Suprapubic skin (tissue), 4 donors: Measurements from ENCODE around the gene COL17A1. TPM values are rescaled to one million over a fixed set of nuclear protein-coding genes. Genes with fewer than 3 reads are reported as not detected.

Source experiments
- DNase-seq, 2 donors: peaks; one replicate each; pipeline ENCODE4 v3.0.0-alpha.2; 2019; ENCODE audit warnings: low spot score in 2 of 2
- H3K27ac ChIP-seq: fragments of 200-600 bp; sonication (generic); one replicate; pipeline ENCODE4 v1.5.1; 2019
- H3K27me3 ChIP-seq: fragments of 200-600 bp; sonication (generic); one replicate; pipeline ENCODE4 v1.5.1; 2019
- H3K36me3 ChIP-seq: fragments of 200-600 bp; sonication (generic); one replicate; pipeline ENCODE4 v1.5.1; 2019
- H3K4me1 ChIP-seq: fragments of 200-600 bp; sonication (generic); one replicate; pipeline ENCODE4 v1.5.1; 2019
- H3K4me3 ChIP-seq: fragments of 200-600 bp; sonication (generic); one replicate; pipeline ENCODE4 v1.5.1; 2019; ENCODE audit warnings: mild to moderate bottlenecking
- H3K9me3 ChIP-seq: fragments of 200-600 bp; sonication (generic); one replicate; pipeline ENCODE4 v1.5.1; 2019
- CTCF ChIP-seq, 2 donors: fragments of 200-600 bp in 1 of 2; fragments of 450-650 bp in 1 of 2; sonication (generic) in 1 of 2; IDR thresholded peaks; one replicate each; pipeline ENCODE4 v1.5.1; 2016 to 2019; ENCODE audit warnings: antibody characterized with exemption in 2 of 2, mild to moderate bottlenecking in 1 of 2, moderate library complexity in 1 of 2
- EP300 ChIP-seq: sonication (generic); formaldehyde crosslinking; IDR thresholded peaks from one replicate; pipeline ENCODE4 v1.6.1; 2017; ENCODE audit warnings: antibody characterized with exemption
- POLR2A ChIP-seq, 2 donors: fragments of 450-650 bp; IDR thresholded peaks; one replicate each; pipeline ENCODE4 v1.6.1; 2017; ENCODE audit warnings: antibody characterized with exemption in 2 of 2, mild to moderate bottlenecking in 2 of 2, moderate library complexity in 2 of 2
- POLR2AphosphoS5 ChIP-seq, 3 donors: sonication (generic); formaldehyde crosslinking; IDR thresholded peaks; one replicate each; pipeline ENCODE4 v1.6.1; 2017; ENCODE audit warnings: antibody characterized with exemption in 3 of 3
- WGBS: methylation state at CpG from one replicate; pipeline ENCODE4 v1.1.5; 2018; 5-methylcytosine and 5-hydroxymethylcytosine counted together
- total RNA-seq, 4 donors: library from RNA; depleted of rRNA; stranded (reverse); fragments of >200 nt; gene quantifications; one replicate each; pipeline ENCODE4 v1.1.0, GENCODE V29; 2016

Gene COL17A1
- total RNA-seq, 4 donors from 2014 or later = 926 to 1,768 (median 1,374) TPM

DNA sequence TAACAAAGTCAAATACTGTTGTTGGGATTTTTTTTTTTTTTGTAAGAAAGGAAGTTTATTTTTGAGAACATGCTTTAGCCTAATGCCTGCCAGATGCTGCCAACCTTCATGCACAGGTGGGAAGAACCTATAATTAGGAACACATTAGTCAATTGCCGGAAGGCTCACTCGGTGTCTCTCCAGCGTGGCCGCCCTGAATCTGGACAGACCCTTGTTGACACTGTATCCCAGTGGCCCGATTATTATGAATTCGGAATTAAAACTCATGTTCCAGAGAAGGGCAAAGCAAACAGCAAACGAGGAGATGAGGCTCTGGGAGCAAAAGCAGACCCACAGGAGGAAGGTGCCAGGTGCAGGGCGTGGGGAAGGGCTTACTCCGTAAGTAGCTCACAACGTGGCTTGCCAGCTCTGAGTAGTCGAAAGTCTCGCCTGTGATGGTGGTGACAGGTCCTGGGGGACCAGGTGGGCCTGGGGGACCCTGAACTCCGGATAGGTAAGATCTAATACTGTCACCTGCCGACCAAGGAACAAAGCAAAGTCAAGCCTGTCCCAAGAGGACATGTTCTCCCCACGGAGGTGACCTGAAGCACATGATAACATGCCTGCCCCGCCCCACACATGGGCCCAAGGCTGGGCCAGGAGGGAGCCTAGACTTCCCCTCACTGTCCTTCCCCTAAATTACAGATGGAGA, 48.3 kb downstream of the COL17A1 start:
- DNase-seq = no peak
- peaks cover 28% of the 10 kb centered on the region for H3K36me3 ChIP-seq
- H3K4me1 ChIP-seq = no peaks in the 10 kb centered on the region
- WGBS = 71% methylated on average over 16 of the region's 16 CpGs
- no peak overlapping the region for H3K27ac ChIP-seq
- H3K4me3 ChIP-seq = no peak overlapping the region
- no peaks in the 10 kb centered on the region for H3K9me3 ChIP-seq
- no peak for TF ChIP-seq POLR2AphosphoS5 (IDR thresholded peaks at IDR 0.05)
- TF ChIP-seq EP300 = no peak
- TF ChIP-seq POLR2A (IDR thresholded peaks at IDR 0.05) = no peak
- no peak for TF ChIP-seq CTCF (IDR thresholded peaks at IDR 0.05)
- no peaks in the 10 kb centered on the region for H3K27me3 ChIP-seq

- 78% methylated on average over 17 of the region's 21 CpGs for WGBS
- peaks cover 30% of the 10 kb centered on the region for H3K36me3 ChIP-seq
- no peaks in the 10 kb centered on the region for H3K4me1 ChIP-seq
- H3K9me3 ChIP-seq = no peaks in the 10 kb centered on the region
- no peaks in the 10 kb centered on the region for H3K27me3 ChIP-seq
- H3K4me3 ChIP-seq = no peak overlapping the region
- TF ChIP-seq CTCF (IDR thresholded peaks at IDR 0.05) = no peak
- no peak for TF ChIP-seq EP300
- TF ChIP-seq POLR2A (IDR thresholded peaks at IDR 0.05) = no peak
- TF ChIP-seq POLR2AphosphoS5 (IDR thresholded peaks at IDR 0.05) = no peak
- no peak overlapping the region for H3K27ac ChIP-seq
- no peak for DNase-seq
These were observed 49.0 kb downstream of the COL17A1 start for GRCh38 chr10:104036518-104037260.

- WGBS = 48% methylated on average over 3 of the region's 3 CpGs
- H3K36me3 ChIP-seq = peaks cover 32% of the 10 kb centered on the region
- H3K9me3 ChIP-seq = no peaks in the 10 kb centered on the region
- H3K27ac ChIP-seq = no peak overlapping the region
- no peak for DNase-seq
- no peaks in the 10 kb centered on the region for H3K27me3 ChIP-seq
- no peaks in the 10 kb centered on the region for H3K4me1 ChIP-seq
- no peak for TF ChIP-seq CTCF (IDR thresholded peaks at IDR 0.05)
- TF ChIP-seq EP300 = no peak
- no peak for TF ChIP-seq POLR2AphosphoS5 (IDR thresholded peaks at IDR 0.05)
- TF ChIP-seq POLR2A (IDR thresholded peaks at IDR 0.05) = no peak
- no peak overlapping the region for H3K4me3 ChIP-seq
These were observed 49.7 kb downstream of the COL17A1 start for GRCh38 chr10:104036069-104036384.

- no peak overlapping the region for H3K27ac ChIP-seq
- no peaks in the 10 kb centered on the region for H3K27me3 ChIP-seq
- H3K4me1 ChIP-seq = no peaks in the 10 kb centered on the region
- no peaks in the 10 kb centered on the region for H3K9me3 ChIP-seq
- 74% methylated on average over 16 of the region's 18 CpGs for WGBS
- TF ChIP-seq POLR2AphosphoS5 (IDR thresholded peaks at IDR 0.05) = no peak
- no peak for TF ChIP-seq EP300
- TF ChIP-seq CTCF (IDR thresholded peaks at IDR 0.05) = no peak
- no peak for TF ChIP-seq POLR2A (IDR thresholded peaks at IDR 0.05)
- peaks cover 37% of the 10 kb centered on the region for H3K36me3 ChIP-seq
- no peak overlapping the region for H3K4me3 ChIP-seq
- DNase-seq = no peak
These were observed 50.2 kb downstream of the COL17A1 start for GRCh38 chr10:104035194-104036068.
